GM21529 (cell line): ENCODE results near the gene PDZD2.
"Not testable (repeated sequence)": the region's sequence is repeated elsewhere in the genome, so short reads cannot be mapped to it uniquely, and the experiment has no call there.

Experiments used
- ATAC-seq: cut with Tn5 transposase; IDR thresholded peaks from one replicate; pipeline ENCODE4 v1.9.1; 2021; ENCODE audit not compliant: unreplicated experiment

The PDZD2 gene

DNA sequence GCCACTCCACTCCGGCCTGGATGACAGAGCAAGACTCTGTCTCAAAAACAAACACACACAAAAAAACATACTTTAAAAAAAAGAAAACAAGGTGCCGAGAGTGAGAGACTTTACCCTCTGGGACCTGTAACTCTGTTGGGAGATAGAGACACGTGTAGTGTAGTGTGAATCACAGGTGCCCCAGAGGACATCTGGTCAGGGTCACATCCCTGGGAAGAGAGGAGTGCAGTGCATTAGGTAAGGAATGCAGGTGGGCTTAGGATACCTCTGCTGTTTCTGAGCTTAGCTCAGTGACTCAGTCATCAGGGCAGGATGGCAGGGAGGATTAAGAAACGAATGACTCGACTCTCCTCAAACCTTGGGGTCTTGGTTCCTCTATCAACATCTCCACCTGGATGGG, 360.5 kb downstream of the PDZD2 start:
- ATAC-seq = no peak

DNA sequence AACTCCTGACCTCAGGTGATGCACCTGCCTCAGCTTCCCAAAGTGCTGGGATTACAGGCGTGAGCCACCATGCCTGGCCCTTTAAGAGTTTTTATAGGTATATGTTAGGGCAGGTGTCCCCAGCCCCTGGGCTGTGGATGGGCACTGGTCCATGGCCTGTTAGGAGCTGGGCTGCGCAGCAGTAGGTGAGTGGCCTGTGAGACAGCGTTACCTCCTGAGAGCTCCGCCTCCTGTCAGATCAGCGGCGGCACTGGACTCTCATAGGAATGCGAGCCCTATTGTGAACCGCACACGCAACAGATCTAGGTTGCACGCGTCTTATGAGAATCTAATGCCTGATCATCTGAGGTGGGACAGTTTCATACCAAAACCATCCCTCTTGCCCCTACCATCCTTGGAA, 361.8 kb downstream of the PDZD2 start:
- no peak for ATAC-seq

DNA sequence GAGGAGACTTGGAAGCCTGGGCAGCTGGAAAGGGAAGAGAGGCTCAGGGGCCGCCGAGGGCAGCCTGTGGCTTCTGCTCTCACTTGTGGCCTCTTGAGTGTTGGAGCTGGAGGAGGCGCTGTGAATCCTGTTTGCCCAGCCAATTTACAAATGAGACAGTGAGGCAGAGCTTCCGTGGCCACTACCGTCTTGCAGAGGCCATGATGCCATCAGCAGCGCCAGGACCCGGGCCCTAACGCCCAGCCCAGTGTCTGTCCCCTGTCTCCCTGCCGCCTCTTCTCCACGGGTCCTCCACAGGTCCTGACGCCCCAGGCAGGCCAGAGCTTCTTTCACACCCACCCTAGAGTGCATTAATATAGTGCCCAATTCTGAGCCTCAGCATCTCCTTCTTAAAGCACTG, 362.4 kb downstream of the PDZD2 start:
- no peak for ATAC-seq

DNA sequence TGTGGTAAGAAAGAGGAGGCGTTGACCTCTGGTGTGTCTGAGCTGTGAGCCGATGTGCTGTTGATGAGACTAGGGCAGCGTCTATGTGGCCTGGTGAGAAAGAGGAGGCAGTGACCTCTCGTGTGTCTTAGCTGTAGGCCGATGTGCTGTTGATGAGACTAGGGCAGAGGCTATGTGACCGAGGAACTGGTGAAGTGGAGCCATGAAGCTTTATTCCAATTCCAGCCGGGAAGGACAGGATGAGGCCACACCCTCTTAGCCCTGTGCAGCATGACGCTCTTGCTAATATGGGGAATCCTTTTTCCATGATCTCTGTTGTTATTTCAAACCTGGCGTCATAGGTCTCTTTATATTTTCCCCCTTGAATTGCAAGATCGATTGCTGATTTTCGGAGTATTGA, 362.8 kb downstream of the PDZD2 start:
- no peak for ATAC-seq

DNA sequence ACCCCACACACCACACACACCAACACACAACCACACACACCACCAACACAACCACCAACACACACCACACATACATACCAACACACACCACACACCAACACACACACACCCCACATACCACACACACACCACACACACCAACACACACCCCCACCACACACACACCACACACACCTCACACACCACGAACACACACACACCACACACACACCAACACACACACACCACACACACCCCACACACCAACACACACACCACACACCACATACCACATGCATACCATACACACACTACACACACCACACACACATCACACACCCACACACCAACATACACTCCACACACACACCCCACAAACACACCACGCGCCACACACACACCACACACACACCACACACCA, 363.8 kb downstream of the PDZD2 start:
- ATAC-seq = no peak

DNA sequence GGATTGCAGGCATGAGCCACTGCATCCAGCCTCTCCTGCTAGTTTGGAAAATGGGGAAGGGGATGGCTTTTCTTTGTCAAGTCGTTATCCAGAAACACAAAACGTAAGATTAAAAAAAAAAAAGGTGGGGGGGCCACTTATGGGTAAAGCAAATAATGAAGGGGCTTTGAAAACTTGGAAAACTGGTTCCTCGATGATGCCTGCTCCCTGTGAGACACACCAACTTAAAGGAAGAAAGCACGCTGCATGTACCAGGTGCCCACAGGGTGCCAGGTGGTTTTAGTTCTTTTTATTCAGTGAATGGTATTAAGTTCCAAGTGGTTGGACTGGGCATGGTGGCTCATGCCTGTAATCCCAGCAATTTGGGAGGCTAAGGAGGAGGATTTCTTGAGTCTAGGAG, 365.1 kb downstream of the PDZD2 start:
- ATAC-seq = no peak

DNA sequence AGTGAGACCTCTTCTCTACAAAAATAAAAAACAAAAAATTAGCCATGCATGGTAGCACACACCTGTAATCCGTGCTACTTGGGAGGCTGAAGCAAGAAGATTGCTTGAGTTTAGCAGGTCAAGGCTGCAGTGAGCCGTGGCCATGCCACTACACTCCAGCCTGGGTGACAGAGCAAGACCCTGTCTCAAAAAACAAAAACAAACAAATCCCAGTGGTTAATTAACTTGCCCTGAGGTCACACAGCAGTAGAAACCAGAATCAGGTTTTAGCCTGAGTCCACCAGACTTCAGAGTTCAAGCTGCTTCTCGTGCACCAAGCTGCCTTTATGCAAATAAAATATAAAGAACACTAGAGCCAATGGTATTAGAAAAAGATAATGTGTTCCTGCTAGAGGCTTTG, 365.5 kb downstream of the PDZD2 start:
- ATAC-seq = peak; percentile 78

DNA sequence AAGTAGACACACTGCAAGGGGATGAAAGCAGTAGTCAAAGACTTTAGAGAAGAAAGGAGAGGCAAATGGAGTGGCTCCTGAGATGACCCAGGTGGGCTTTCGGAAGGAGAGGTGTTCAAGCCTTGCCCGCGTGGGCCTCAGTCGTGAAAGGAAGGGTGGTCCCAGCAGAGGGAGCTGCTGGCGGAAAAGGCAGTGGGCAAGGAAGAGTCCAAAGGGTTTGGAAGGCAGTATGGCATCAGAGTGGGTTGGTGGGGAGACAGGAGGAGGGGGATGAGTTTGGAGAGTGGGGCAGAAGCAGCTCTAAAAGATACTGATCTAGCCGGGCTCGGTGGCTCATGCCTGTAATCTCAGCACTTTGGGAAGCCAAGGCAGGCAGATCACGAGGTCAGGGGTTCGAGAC, 369.8 kb downstream of the PDZD2 start:
- ATAC-seq = no peak

DNA sequence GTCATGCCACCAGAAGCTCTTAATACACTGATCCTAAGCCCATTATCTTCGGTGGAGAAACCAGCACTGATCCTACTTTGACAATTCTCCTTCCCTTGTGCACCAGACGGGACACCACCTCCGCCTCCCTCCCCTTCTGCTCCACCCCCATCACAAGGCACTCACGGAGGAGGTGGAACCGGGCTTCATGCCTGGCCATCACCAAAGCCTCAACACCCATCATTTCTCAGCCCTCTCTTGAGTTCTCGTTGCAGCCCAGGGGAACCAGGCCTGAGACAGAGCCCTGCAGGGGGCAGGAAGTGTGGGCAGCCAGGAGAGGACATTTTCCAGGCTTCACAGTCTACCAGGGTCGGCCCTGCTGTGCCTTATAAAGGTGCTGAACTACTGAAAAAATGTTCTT, 374.7 kb downstream of the PDZD2 start:
- ATAC-seq = no peak

DNA sequence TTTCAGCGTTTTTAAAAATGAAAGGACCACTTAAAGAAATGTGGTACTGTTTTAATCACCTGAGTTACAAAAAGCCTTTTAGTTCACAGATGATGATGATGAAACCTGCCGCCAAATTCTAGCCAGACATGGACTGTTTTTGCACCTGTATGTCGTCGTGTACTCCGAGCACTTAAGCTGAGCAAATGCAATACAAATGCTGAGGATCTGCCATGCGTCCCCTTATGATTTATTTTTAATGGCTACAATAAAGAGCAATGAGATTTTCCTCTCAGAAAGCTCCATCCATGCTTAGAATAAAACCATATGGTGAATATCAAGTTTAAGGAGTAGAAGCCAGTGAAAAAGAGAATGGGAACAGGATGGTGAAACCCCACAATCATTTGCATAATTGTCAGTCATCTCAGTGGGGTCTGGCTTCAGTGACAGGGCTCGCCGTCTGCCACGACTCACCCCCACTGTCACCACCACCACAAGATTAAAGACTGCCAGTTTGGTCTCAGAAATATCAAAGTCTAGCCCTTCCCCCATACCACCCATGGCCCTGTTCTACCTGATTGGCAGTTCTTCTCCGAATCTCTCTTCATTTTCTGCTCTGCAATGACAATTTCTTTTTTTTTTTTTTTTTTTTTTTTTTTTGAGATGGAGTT, 375.3 kb downstream of the PDZD2 start:
- ATAC-seq = no peak

DNA sequence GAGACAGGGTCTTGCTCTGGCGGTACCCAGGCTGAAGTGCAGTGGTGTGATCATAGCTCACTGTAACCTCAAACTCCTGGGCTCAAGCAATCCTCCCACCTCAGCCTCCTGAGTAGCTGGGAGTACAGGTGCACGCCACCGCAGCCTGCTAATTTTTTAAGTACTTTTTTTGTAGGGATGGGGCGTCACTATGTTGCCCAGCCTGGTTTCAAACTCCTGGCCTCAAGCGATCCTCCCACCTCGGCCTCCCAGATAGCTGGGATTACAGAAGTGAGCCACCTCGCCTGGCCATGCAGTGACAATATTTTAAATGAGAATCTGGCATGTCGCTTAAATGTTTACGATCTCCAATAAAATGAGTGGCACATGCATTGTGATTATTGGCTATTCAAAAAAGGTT, 376.3 kb downstream of the PDZD2 start:
- not testable (repeated sequence) for ATAC-seq

DNA sequence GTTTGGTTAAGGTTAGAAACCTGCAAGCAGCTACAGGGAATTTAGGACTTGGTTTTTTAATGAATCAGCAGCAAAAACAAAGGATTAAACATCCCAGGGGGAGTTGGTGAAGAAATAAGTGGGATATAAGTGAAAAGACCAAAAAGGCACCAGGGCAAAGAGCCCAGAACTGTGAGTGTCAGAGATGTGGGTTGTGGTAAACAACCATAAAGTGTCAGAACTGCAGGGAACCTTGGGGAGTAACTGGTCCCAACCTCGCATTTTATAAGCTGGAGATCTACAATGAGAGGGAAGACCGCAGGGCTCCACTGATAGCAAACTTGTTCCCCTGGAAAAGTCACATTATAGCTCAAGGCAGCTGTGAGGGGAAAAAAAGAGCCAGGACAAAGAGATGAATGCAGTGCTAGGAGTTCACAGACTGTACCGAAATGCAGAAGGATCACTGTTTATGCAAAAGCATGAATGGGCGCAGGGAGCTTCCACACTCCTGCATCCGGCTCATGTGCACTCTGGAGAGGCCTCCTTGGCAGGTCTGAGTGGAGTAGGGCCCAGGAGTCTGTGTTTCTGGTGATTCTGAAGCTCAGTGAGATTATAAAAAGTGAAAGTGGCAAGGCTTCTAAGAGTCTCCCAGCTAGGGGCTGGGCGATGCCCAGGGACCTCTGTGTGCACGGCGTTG, 378.9 kb downstream of the PDZD2 start:
- ATAC-seq = no peak

DNA sequence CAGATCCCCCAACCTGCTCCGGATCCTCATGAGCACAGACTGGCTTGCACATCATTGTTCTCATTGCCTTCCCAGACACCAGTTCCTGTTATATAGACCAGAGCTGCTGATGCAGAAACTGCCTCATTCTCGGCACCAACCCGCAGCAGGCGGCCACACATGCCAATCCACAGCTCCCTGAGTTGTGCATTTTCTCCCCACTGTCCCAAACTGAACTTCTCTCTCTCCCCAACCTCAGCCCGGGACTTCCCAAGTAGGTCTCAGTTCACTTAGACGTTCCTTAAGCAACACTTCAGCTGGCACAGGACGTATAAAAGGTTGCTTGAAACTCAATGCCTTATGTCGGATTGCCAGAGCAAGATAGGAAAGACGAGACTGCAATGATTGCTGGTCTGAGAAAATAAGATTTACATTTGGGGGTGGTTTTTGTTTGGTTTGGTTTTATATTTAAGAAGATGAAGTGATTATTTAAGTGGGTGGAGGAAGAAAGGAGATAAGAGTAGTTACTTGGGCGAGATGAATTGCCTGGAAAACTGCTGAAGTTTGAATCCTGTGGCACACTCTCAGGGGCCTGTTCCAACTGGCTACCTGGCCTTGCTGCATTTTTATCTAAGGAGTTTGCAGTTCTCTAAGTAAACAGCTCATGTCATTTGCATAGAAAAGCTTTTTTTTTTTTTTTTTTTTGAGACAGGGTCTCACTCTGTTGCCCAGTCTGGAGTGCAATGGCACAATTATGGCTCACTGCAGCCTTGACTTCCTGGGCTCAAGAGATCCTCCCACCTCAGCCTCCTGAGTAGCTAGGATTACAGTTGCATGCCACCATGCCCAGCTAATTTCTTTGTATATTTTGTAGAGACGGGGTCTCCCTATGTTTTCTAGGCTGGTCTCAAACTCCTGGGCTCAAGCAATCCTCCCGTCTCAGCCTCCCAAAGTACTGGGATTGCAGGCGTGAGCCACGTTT, 379.8 kb downstream of the PDZD2 start:
- ATAC-seq = no peak

DNA sequence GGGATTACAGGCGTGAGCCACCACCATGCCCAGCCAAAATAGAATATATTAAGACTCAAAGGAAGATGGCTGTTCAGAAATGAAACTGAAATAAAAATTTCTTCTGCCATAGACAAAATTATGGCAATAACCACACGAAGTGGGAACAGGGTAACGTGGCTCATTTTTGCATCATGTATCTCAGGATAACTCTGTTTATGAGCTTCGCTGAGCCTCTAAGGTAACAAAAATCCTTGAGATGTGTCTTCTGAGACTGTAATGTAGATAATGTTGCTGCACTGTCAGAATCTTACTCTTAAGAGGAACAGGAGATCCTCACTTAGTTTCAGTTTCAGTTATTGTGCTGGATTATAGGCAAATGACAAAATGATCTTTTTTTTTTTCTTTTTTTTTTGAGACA, 381.3 kb downstream of the PDZD2 start:
- peak; percentile 93 for ATAC-seq

DNA sequence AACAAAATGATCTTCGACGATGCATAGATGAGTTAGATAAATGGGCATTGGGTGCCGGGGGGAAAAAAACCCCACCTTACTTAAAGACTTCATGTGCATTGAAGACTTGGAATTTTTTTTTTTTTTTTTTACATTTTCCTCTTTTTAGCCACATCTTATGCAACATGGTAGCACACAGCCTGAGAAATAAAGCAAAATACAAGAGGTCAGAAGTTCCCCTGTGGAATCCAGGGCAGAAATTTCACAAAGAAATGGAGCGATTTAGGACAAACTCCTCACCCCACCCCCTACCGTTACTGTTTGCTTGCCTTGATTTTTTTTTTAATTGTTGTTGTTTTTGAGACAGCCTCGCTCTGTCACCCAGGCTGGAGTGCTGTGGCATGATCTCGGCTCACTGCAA, 382.0 kb downstream of the PDZD2 start:
- ATAC-seq = no peak

DNA sequence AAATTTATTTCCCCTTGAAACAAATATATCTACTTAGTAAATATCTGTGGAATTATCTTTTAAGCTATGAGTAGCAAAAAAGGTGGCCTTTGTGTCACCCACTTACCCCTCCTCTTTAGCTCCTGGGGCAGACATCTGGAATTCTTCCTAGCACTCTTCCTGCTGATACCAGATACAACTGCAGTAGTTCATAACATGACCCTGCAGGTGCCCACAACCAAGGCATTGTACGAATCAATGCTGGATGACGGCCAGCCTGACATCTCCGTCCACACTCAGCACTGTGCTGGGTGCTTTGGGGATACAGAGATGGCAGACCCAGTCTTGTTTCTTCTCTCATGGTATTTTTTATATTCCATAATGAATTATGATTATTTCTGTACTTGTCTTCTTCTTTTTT, 382.8 kb downstream of the PDZD2 start:
- ATAC-seq = no peak

DNA sequence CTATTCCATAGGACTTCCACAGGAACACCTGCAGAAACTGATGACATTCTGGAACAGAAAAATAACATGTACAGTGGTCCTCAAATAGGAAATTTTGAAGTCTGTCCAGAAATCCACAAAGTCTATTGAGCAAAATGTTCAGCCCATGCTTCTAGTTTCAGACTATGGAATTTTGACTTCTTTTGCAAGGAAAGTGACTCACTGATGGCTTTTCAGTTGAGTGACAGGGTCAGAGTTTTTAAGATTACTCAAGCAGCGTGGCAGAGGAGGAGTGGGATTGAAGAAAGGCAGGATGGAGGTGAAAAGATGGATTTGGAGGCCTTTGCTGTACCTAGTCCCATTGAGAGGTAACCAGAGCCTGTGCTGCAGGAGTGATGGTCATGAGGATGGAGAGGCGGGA, 383.7 kb downstream of the PDZD2 start:
- no peak for ATAC-seq

DNA sequence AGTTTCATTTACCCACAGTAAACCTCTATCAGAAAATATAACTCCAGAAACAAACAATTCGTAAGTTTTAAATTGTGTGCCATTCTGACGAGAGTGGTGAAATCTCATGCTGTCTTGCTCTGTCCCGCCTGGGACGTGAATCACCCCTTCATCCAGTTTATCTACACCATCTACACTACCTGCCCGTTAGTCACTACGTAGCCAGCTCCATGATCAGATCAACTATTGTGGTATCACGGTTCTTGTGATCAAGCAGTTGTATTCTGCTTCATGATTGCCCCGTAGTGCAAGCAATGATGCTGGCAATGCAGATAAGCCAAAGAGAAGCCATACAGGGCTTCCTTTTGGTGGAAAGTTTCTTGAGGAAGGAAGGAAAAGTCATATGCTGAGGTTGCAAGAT, 384.9 kb downstream of the PDZD2 start:
- ATAC-seq = no peak

DNA sequence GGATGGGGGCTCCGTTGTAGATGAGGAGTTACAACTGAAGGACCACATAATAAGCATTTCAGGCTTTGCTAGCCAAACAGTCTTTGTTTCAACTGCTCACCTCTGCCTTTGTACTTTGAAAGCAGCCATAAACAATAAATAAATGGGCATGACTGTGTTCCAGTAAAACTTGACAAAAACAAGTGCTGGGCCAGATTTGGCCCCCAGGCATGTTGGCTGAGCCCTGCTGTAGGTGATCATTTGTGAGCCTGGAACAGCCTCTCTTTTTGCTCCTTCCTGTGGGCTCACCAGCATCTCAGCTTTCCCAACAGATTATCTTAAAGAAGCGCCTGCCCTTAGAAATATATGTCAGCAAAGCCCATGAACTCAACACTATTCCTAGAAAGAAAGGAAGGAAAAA, 385.8 kb downstream of the PDZD2 start:
- no peak for ATAC-seq

DNA sequence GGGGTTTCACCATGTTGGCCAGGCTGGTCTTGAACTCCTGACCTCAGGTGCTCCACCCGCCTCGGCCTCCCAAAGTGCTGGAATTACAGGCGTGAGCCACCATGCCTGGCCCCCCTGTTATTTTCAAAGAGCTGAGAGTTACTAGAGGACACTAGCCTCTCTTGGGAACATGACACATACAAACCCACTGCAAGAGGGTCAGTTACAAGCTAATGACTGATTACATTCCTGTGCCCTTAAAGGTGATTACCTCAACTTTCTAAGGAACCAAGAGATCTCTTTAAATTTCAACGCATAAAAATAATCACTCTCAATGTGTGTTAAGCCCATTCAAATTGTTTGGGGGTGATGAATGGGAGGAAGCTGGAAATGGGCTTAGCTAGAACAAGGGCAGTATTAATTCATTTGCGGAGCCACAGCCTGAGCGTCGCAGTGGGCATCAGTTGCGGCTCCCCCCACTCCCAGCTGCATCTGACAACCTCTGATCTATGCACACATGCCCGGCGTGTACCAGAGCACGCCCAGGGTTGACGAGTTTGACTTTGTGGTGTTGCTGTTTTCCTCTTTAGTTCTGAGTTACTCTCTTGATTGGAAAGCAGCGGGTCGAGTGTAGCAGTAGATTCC, 388.3 kb downstream of the PDZD2 start:
- no peak for ATAC-seq

DNA sequence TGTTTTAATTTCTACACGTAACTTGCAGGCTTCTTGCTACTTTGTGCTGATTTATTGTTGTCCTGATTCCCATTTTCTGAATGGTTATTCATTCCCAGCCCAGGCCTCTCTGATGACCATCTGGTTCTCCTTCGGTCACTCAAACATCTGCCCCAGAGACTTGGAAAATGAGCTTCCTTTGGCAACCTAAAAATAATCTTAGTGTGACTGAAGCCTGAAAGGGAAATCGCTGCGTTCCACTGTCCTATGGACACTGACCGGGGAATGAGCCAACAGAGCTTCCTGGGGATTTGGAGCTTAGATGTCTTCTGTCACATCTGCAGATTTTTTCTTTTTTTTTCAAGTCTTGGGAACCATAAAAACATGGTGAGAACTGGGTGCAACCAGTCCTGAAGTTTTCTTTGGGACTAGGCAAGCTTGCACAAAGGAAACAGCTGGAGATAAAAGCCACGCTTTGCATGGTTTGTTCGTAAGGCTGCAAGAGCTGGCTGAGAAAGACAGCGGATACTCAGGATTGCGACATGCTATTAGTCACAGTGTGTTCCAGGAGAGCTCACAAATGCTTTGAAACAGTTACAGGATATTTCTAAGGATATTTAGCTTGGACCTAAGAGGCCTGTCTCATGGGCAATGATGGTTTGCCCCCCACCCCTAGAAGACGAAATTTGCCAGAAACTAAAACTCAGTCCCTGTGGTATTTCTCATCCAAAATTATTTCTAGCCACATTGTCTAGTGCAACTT, 389.0 kb downstream of the PDZD2 start:
- ATAC-seq = no peak
